ENCODE results near the gene COQ5.

The COQ5 gene

GRCh38 chr12:120465756-120466155 lies 63.2 kb downstream of the COQ5 start:
- H3K9me3 ChIP-seq (ENCODE audit: insufficient read depth, low read length): no peaks in the 10 kb centered on the region
- TF ChIP-seq SUZ12 (IDR thresholded peaks at IDR 0.05; ENCODE audit: extremely low read depth, insufficient read depth, insufficient read length): no peak
- no peak for TF ChIP-seq YY1 (IDR thresholded peaks at IDR 0.05; ENCODE audit: insufficient read depth, insufficient read length)
- no peak for TF ChIP-seq ZNF274 (IDR thresholded peaks at IDR 0.05; ENCODE audit: low read depth, low read length)
- H3K36me3 ChIP-seq (ENCODE audit: insufficient read depth, insufficient read length, low read length): peaks cover 75% of the 10 kb centered on the region
- DNase-seq (ENCODE audit: low read depth, low spot score): no peak
- H3K27me3 ChIP-seq (ENCODE audit: insufficient read depth, insufficient read length): no peaks in the 10 kb centered on the region
- peaks cover 5% of the 10 kb centered on the region for H3K4me1 ChIP-seq (ENCODE audit: insufficient read depth, insufficient read length)
- no peak overlapping the region for H3K9ac ChIP-seq (ENCODE audit: insufficient read length, low read depth)
- no peak overlapping the region for H3K4me3 ChIP-seq (ENCODE audit: insufficient read length, low read depth)

GRCh38 chr12:120463712-120464111 lies 65.2 kb downstream of the COQ5 start:
- TF ChIP-seq YY1 (IDR thresholded peaks at IDR 0.05; ENCODE audit: insufficient read depth, insufficient read length): no peak
- TF ChIP-seq SUZ12 (IDR thresholded peaks at IDR 0.05; ENCODE audit: extremely low read depth, insufficient read depth, insufficient read length): no peak
- no peak for TF ChIP-seq ZNF274 (IDR thresholded peaks at IDR 0.05; ENCODE audit: low read depth, low read length)
- no peak for DNase-seq (ENCODE audit: low read depth, low spot score)
- peaks cover 5% of the 10 kb centered on the region for H3K4me1 ChIP-seq (ENCODE audit: insufficient read depth, insufficient read length)
- no peaks in the 10 kb centered on the region for H3K9me3 ChIP-seq (ENCODE audit: insufficient read depth, low read length)
- no peak overlapping the region for H3K4me3 ChIP-seq (ENCODE audit: insufficient read length, low read depth)
- H3K36me3 ChIP-seq (ENCODE audit: insufficient read depth, insufficient read length, low read length): peaks cover 92% of the 10 kb centered on the region
- H3K27me3 ChIP-seq (ENCODE audit: insufficient read depth, insufficient read length): no peaks in the 10 kb centered on the region
- H3K9ac ChIP-seq (ENCODE audit: insufficient read length, low read depth): no peak overlapping the region

GRCh38 chr12:120462099-120462640 lies 66.8 kb downstream of the COQ5 start:
- Histone ChIP-seq H3K9me3 (ENCODE audit: insufficient read depth, low read length) (no peaks in the 10 kb centered on the region), H3K4me1 (ENCODE audit: insufficient read depth, insufficient read length) (peaks cover 4% of the 10 kb centered on the region), H3K9ac (ENCODE audit: insufficient read length, low read depth) (no peak overlapping the region), H3K27me3 (ENCODE audit: insufficient read depth, insufficient read length) (no peaks in the 10 kb centered on the region), H3K36me3 (ENCODE audit: insufficient read depth, insufficient read length, low read length) (peaks cover 94% of the 10 kb centered on the region), H3K4me3 (ENCODE audit: insufficient read length, low read depth) (no peak overlapping the region)
- TF ChIP-seq YY1 (IDR thresholded peaks at IDR 0.05; ENCODE audit: insufficient read depth, insufficient read length) (no peak), ZNF274 (IDR thresholded peaks at IDR 0.05; ENCODE audit: low read depth, low read length) (no peak)
- DNase-seq (ENCODE audit: low read depth, low spot score): no peak

GRCh38 chr12:120460157-120460556 lies 68.8 kb downstream of the COQ5 start:
- H3K36me3 ChIP-seq (ENCODE audit: insufficient read depth, insufficient read length, low read length): peaks cover 92% of the 10 kb centered on the region
- H3K27me3 ChIP-seq (ENCODE audit: insufficient read depth, insufficient read length): no peaks in the 10 kb centered on the region
- DNase-seq (ENCODE audit: low read depth, low spot score): no peak
- H3K4me1 ChIP-seq (ENCODE audit: insufficient read depth, insufficient read length): no peaks in the 10 kb centered on the region
- no peak overlapping the region for H3K9ac ChIP-seq (ENCODE audit: insufficient read length, low read depth)
- H3K4me3 ChIP-seq (ENCODE audit: insufficient read length, low read depth): no peak overlapping the region
- no peak for TF ChIP-seq ZNF274 (IDR thresholded peaks at IDR 0.05; ENCODE audit: low read depth, low read length)
- no peaks in the 10 kb centered on the region for H3K9me3 ChIP-seq (ENCODE audit: insufficient read depth, low read length)

- no peaks in the 10 kb centered on the region for H3K9me3 ChIP-seq (ENCODE audit: insufficient read depth, low read length)
- H3K9ac ChIP-seq (ENCODE audit: insufficient read length, low read depth): no peak overlapping the region
- no peak for TF ChIP-seq YY1 (IDR thresholded peaks at IDR 0.05; ENCODE audit: insufficient read depth, insufficient read length)
- TF ChIP-seq SUZ12 (IDR thresholded peaks at IDR 0.05; ENCODE audit: extremely low read depth, insufficient read depth, insufficient read length): no peak
- TF ChIP-seq ZNF274 (IDR thresholded peaks at IDR 0.05; ENCODE audit: low read depth, low read length): no peak
- no peaks in the 10 kb centered on the region for H3K27me3 ChIP-seq (ENCODE audit: insufficient read depth, insufficient read length)
- no peak for DNase-seq (ENCODE audit: low read depth, low spot score)
- H3K4me3 ChIP-seq (ENCODE audit: insufficient read length, low read depth): no peak overlapping the region
- no peaks in the 10 kb centered on the region for H3K4me1 ChIP-seq (ENCODE audit: insufficient read depth, insufficient read length)
- peaks cover 91% of the 10 kb centered on the region for H3K36me3 ChIP-seq (ENCODE audit: insufficient read depth, insufficient read length, low read length)
Observed at GRCh38 chr12:120457133-120457532, 71.8 kb downstream of the COQ5 start.

- Histone ChIP-seq H3K36me3 (ENCODE audit: insufficient read depth, insufficient read length, low read length) (peaks cover 91% of the 10 kb centered on the region), H3K9ac (ENCODE audit: insufficient read length, low read depth) (no peak overlapping the region), H3K4me1 (ENCODE audit: insufficient read depth, insufficient read length) (no peaks in the 10 kb centered on the region), H3K27me3 (ENCODE audit: insufficient read depth, insufficient read length) (no peaks in the 10 kb centered on the region), H3K9me3 (ENCODE audit: insufficient read depth, low read length) (no peaks in the 10 kb centered on the region), H3K4me3 (ENCODE audit: insufficient read length, low read depth) (no peak overlapping the region)
- TF ChIP-seq ZNF274 (IDR thresholded peaks at IDR 0.05; ENCODE audit: low read depth, low read length) (no peak), YY1 (IDR thresholded peaks at IDR 0.05; ENCODE audit: insufficient read depth, insufficient read length) (no peak), SUZ12 (IDR thresholded peaks at IDR 0.05; ENCODE audit: extremely low read depth, insufficient read depth, insufficient read length) (no peak)
- DNase-seq (ENCODE audit: low read depth, low spot score): no peak
Observed at GRCh38 chr12:120455302-120455701, 73.7 kb downstream of the COQ5 start.

- H3K36me3 ChIP-seq (ENCODE audit: insufficient read depth, insufficient read length, low read length): peaks cover 92% of the 10 kb centered on the region
- TF ChIP-seq SUZ12 (IDR thresholded peaks at IDR 0.05; ENCODE audit: extremely low read depth, insufficient read depth, insufficient read length): no peak
- H3K27me3 ChIP-seq (ENCODE audit: insufficient read depth, insufficient read length): no peaks in the 10 kb centered on the region
- no peak overlapping the region for H3K9ac ChIP-seq (ENCODE audit: insufficient read length, low read depth)
- H3K4me1 ChIP-seq (ENCODE audit: insufficient read depth, insufficient read length): no peaks in the 10 kb centered on the region
- no peaks in the 10 kb centered on the region for H3K9me3 ChIP-seq (ENCODE audit: insufficient read depth, low read length)
- DNase-seq (ENCODE audit: low read depth, low spot score): no peak
- no peak overlapping the region for H3K4me3 ChIP-seq (ENCODE audit: insufficient read length, low read depth)
Observed at GRCh38 chr12:120453977-120454376, 75.0 kb downstream of the COQ5 start.

All from NT2/D1 (cell line).